Smooth muscle cell (in vitro differentiated cells): Measurements from ENCODE around the gene ATP2B3. TPM values are rescaled to one million over a fixed set of nuclear protein-coding genes. Genes with fewer than 3 reads are reported as not detected.

Experiments
- DNase-seq: peaks from one replicate; lab custom pipeline; 2025; ENCODE audit not compliant: unreplicated experiment; lab: John Stamatoyannopoulos, UW
- H2AFZ ChIP-seq: fragments of 200-600 bp; sonication (generic); 2 replicates; pipeline ENCODE4 v1.6.0; 2016; ENCODE audit warnings: antibody characterized with exemption, low read depth, mild to moderate bottlenecking
- H3F3A ChIP-seq: fragments of 200-600 bp; sonication (generic); 2 replicates; pipeline ENCODE4 v1.6.0; 2017; ENCODE audit warnings: antibody characterized with exemption, low read depth
- H3K27ac ChIP-seq: fragments of 200-600 bp; sonication (generic); 2 replicates; pipeline ENCODE4 v1.5.1; 2016; ENCODE audit warnings: low read depth, mild to moderate bottlenecking
- H3K27me3 ChIP-seq: fragments of 200-600 bp; sonication (generic); 2 replicates; pipeline ENCODE4 v1.6.1; 2016; ENCODE audit warnings: low read depth, mild to moderate bottlenecking
- H3K36me3 ChIP-seq: fragments of 200-600 bp; sonication (generic); 2 replicates; pipeline ENCODE4 v1.5.1; 2016; ENCODE audit warnings: low read depth
- H3K4me1 ChIP-seq: fragments of 200-600 bp; sonication (generic); 2 replicates; pipeline ENCODE4 v1.5.1; 2016; ENCODE audit warnings: low read depth
- H3K4me2 ChIP-seq: fragments of 200-600 bp; sonication (generic); 2 replicates; pipeline ENCODE4 v1.6.0; 2016; ENCODE audit warnings: mild to moderate bottlenecking
- H3K4me3 ChIP-seq: fragments of 200-600 bp; sonication (generic); 2 replicates; pipeline ENCODE4 v1.5.1; 2016; ENCODE audit warnings: mild to moderate bottlenecking
- H3K79me2 ChIP-seq: fragments of 200-600 bp; sonication (generic); 2 replicates; pipeline ENCODE4 v1.6.0; 2016; ENCODE audit warnings: low read depth, mild to moderate bottlenecking
- H3K9ac ChIP-seq: fragments of 200-600 bp; sonication (generic); 2 replicates; pipeline ENCODE4 v1.6.0; 2016; ENCODE audit warnings: low read depth
- H3K9me3 ChIP-seq: fragments of 200-600 bp; sonication (generic); replicated peaks from 2 replicates; pipeline ENCODE4 v1.5.1; 2016; ENCODE audit warnings: low read depth
- H4K20me1 ChIP-seq: fragments of 200-600 bp; sonication (generic); 2 replicates; pipeline ENCODE4 v1.6.0; 2016; ENCODE audit warnings: low read depth
- CTCF ChIP-seq: fragments of 200-600 bp; sonication (generic); IDR thresholded peaks from 2 replicates; pipeline ENCODE4 v1.5.1; 2017; ENCODE audit warnings: borderline replicate concordance, mild to moderate bottlenecking, antibody characterized with exemption; ENCODE audit not compliant: insufficient read depth, poor library complexity, severe bottlenecking
- WGBS: methylation state at CpG from one replicate; pipeline ENCODE4 v1.1.7; 2016; ENCODE audit warnings: low lambda C conversion rate; 5-methylcytosine and 5-hydroxymethylcytosine counted together
- polyA plus RNA-seq: library from polyadenylated mRNA; unstranded; fragments of >200 nt; fragmentation: Nextera tagmentation; extraction: Ambion mirVana; gene quantifications from 2 replicates; pipeline ENCODE4 v1.2.1, GENCODE V29; 2016
- total RNA-seq: library from RNA; depleted of rRNA; stranded (reverse); fragments of >200 nt; gene quantifications from 2 replicates; pipeline ENCODE4 v1.2.3, GENCODE V29; 2014

The ATP2B3 gene
- total and polyA plus RNA-seq, 2 experiments from 2014 or later = 0.05 to 0.22 TPM

- DNase-seq = no peak
- H2AFZ ChIP-seq = no peak overlapping the region
- TF ChIP-seq CTCF = no peak
- H3K4me3 ChIP-seq = no peak overlapping the region
- no peaks in the 10 kb centered on the region for H3K27me3 ChIP-seq
- H3K9ac ChIP-seq = no peak overlapping the region
- H3K9me3 ChIP-seq = no peaks in the 10 kb centered on the region
- no peak overlapping the region for H3K4me2 ChIP-seq
- H3F3A ChIP-seq = no peaks in the 10 kb centered on the region
- no peaks in the 10 kb centered on the region for H3K79me2 ChIP-seq
- H4K20me1 ChIP-seq = peaks cover 23% of the 10 kb centered on the region
- WGBS = 85% methylated on average over 22 of the region's 22 CpGs
- H3K4me1 ChIP-seq = no peaks in the 10 kb centered on the region
- no peak overlapping the region for H3K27ac ChIP-seq
- H3K36me3 ChIP-seq = no peaks in the 10 kb centered on the region
Measured at GRCh38 chrX:153593811-153594500, 76.5 kb downstream of the ATP2B3 start.

- no peak overlapping the region for H3K4me3 ChIP-seq
- no peaks in the 10 kb centered on the region for H3K4me1 ChIP-seq
- no peaks in the 10 kb centered on the region for H3K36me3 ChIP-seq
- H4K20me1 ChIP-seq = peaks cover 23% of the 10 kb centered on the region
- no peak overlapping the region for H3K4me2 ChIP-seq
- no peaks in the 10 kb centered on the region for H3F3A ChIP-seq
- H2AFZ ChIP-seq = no peak overlapping the region
- no peak for TF ChIP-seq CTCF
- H3K9me3 ChIP-seq = no peaks in the 10 kb centered on the region
- no peaks in the 10 kb centered on the region for H3K27me3 ChIP-seq
- no peak for DNase-seq
- 93% methylated on average over 11 of the region's 11 CpGs for WGBS
- no peak overlapping the region for H3K9ac ChIP-seq
- no peaks in the 10 kb centered on the region for H3K79me2 ChIP-seq
- no peak overlapping the region for H3K27ac ChIP-seq
Measured at GRCh38 chrX:153595387-153595786, 77.9 kb downstream of the ATP2B3 start.

GRCh38 chrX:153595859-153596857 lies 78.7 kb downstream of the ATP2B3 start:
- Histone ChIP-seq H3K9ac (no peak overlapping the region), H3F3A (no peaks in the 10 kb centered on the region), H3K9me3 (no peaks in the 10 kb centered on the region), H4K20me1 (peaks cover 23% of the 10 kb centered on the region), H3K27me3 (no peaks in the 10 kb centered on the region), H3K4me2 (no peak overlapping the region), H3K4me1 (no peaks in the 10 kb centered on the region), H2AFZ (no peak overlapping the region), H3K4me3 (no peak overlapping the region), H3K36me3 (no peaks in the 10 kb centered on the region), H3K79me2 (no peaks in the 10 kb centered on the region), H3K27ac (no peak overlapping the region)
- TF ChIP-seq CTCF = no peak
- no peak for DNase-seq
- 92% methylated on average over 21 of the region's 21 CpGs for WGBS
